ENCODE results near the gene TMEM223. TPM values are rescaled to one million over a fixed set of nuclear protein-coding genes. Genes with fewer than 3 reads are reported as not detected.

Gene TMEM223
- total RNA-seq, 4 donors from 2014 or later, result 13.8 to 34.5 (median 19.8) TPM

DNA sequence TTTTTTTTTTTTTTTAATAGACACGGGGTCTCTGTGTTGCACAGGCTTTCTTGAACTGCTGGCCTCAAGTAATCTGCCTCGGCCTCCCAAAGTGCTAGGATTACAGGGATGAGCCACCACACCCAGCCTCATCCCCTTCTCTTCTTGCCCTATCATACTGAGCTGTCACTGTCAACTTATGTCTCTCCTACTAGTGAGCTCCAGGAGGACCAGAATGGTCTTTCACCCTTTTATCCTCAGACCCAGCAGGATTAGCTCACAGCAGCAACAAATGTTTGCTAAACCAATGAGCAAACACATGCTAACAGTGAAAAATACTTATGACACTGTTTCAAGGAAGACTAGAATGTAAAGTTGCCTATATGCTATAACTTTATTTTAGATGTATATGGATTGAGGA is 19.9 kb upstream of the TMEM223 start:
- DNase-seq, result no peak
- Histone ChIP-seq H3K4me1 (no peaks in the 10 kb centered on the region), H3K36me3 (peaks cover 0 to 17% (median 0%) of the 10 kb centered on the region in 3 donors), H3K9me3 (no peaks in the 10 kb centered on the region), H3K4me3 (no peak overlapping the region), H3K27ac (no peak overlapping the region), H3K27me3 (no peaks in the 10 kb centered on the region)
- no peak for TF ChIP-seq POLR2A (IDR thresholded peaks at IDR 0.05)
- TF ChIP-seq, protein P1, sequence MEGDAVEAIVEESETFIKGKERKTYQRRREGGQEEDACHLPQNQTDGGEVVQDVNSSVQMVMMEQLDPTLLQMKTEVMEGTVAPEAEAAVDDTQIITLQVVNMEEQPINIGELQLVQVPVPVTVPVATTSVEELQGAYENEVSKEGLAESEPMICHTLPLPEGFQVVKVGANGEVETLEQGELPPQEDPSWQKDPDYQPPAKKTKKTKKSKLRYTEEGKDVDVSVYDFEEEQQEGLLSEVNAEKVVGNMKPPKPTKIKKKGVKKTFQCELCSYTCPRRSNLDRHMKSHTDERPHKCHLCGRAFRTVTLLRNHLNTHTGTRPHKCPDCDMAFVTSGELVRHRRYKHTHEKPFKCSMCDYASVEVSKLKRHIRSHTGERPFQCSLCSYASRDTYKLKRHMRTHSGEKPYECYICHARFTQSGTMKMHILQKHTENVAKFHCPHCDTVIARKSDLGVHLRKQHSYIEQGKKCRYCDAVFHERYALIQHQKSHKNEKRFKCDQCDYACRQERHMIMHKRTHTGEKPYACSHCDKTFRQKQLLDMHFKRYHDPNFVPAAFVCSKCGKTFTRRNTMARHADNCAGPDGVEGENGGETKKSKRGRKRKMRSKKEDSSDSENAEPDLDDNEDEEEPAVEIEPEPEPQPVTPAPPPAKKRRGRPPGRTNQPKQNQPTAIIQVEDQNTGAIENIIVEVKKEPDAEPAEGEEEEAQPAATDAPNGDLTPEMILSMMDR (IDR thresholded peaks at IDR 0.05), result no peak

DNA sequence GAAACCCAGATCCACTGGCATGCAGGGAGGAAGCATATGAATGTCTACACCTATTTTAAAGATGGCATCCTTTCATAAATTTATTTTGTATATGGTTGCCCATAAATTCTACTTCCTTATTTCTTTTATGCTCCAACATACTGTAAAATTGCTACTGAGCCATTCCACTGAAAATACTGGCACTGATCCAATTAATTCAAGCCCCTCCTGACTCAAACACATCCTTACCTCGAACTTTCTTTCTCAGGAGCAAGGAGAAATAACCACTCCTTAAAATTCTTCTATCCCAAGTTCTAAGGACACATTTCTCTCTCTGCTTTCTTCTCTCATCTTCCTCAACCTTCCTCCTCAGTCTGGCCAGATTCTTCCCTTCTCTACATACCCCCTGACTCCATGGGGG is 18.9 kb upstream of the TMEM223 start:
- Histone ChIP-seq H3K9me3 (no peaks in the 10 kb centered on the region), H3K27ac (no peak overlapping the region)

DNA sequence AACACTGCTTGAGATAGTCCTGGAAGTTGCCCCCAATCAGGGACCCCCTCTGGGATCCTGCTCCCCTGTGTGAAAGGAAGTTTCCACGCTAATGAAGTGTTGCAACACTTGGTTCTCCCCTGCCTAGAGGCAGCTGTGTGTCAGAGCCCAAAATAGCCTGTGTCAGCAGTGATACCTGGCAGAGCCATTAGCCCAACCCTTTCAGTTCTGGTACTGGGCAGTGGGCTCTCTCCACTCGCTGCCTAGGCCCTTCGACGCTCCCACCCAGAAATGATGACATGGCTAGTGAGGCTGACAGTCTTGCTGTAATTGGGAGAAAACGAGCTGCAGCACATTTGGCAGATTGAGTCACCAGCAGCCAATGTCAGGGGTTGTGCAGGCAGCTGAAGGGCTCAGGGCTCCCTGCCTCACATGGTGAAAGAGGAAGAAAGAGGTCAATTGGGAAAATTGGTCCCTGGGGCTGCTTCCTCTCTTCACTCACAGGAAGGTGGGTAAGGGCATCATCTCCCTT is 14.9 kb upstream of the TMEM223 start:
- Histone ChIP-seq H3K36me3 (peaks cover 0 to 21% (median 0%) of the 10 kb centered on the region in 3 donors), H3K27me3 (no peaks in the 10 kb centered on the region), H3K4me1 (peaks cover 0 to 10% (median 6%) of the 10 kb centered on the region in 4 donors), H3K9me3 (no peaks in the 10 kb centered on the region), H3K4me3 (no peak overlapping the region), H3K27ac (peak overlapping the region in 2 of 4 donors; percentile 94 to 97)
- no peak for DNase-seq
- TF ChIP-seq, protein P1 (IDR thresholded peaks at IDR 0.05), result no peak
- TF ChIP-seq POLR2A (IDR thresholded peaks at IDR 0.05), result no peak

More for the DNA sequence above, 18.9 kb upstream of the TMEM223 start:
- no peaks in the 10 kb centered on the region for H3K4me1 ChIP-seq
- H3K27me3 ChIP-seq, result no peaks in the 10 kb centered on the region
- peaks cover 0 to 8% (median 0%) of the 10 kb centered on the region in 3 donors for H3K36me3 ChIP-seq
- TF ChIP-seq POLR2A (IDR thresholded peaks at IDR 0.05), result no peak
- TF ChIP-seq, protein P1 (IDR thresholded peaks at IDR 0.05), result no peak
- H3K4me3 ChIP-seq, result no peak overlapping the region
- DNase-seq, result no peak

DNA sequence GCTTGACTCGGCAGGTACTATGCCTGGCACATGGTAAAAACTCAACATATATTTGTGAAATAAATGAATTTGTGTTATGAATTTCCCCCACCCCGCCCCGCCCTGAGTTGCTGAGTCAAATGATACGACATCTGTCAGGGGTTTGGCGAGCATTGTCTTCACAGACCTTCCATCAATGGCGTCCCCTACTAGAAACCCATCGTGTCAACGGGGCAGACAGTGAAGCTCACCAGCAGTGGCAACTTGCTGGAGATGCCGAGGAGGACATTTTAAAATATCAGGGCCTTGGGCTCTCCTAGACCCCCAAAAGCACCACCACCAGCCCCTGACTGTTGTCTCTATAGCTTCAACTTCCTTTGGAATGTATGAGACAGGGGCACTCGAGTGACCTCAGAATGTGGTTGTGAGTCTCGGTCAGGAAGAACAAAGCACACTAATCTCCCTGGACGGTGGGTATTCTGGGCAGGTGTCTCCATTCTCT is 14.2 kb upstream of the TMEM223 start:
- peaks cover 0 to 10% (median 6%) of the 10 kb centered on the region in 4 donors for H3K4me1 ChIP-seq
- H3K4me3 ChIP-seq, result peak overlapping the region; percentile 90 to 99 (median 94)
- H3K27ac ChIP-seq, result peak overlapping the region; percentile 93 to 97 (median 94)
- TF ChIP-seq, protein P1 (IDR thresholded peaks at IDR 0.05), result no peak
- no peak for TF ChIP-seq POLR2A (IDR thresholded peaks at IDR 0.05)
- no peaks in the 10 kb centered on the region for H3K27me3 ChIP-seq
- no peak for DNase-seq
- H3K9me3 ChIP-seq, result no peaks in the 10 kb centered on the region
- H3K36me3 ChIP-seq, result peaks cover 0 to 28% (median 0%) of the 10 kb centered on the region in 3 donors

DNA sequence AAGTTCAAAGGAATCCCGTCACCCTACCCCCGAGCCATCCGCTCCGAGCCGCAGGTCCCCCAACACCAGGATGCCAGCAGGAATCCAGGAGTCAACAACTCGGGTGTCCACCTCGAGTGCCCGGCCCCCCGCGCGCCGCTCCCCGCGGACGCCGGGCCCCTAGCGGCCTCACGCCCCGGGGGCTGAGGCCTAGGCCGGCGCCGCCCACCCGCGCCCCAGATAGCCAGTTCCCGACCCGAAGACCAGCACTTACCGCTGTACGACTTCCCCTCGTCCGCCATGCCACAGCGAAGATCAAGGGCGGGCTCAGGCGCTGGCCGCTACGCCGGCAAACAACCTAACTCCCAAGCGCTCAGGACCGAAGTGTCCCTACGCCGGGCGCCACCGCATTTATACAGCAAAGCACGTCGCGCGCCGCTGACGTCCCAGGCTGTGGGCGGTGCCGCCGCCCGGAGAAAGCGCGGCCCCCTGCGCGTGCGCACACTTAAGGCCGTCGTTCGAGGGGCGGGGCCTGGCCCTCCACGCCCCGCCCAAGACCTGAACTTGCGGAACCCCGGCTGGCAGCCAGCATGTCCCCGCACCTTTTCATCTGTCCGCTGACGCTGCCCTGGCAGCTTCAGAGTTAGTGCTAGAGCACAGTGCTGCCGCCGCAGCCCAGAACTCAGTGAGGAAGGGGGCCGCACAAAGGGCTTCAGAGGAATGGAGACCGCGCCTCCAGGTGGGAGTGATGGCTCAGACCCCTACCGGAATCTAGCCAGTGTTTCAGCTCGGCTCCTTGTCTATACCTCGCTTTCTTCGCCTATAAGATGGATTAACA is 13.5 kb upstream of the TMEM223 start, which contains the start of gene NXF1:
Gene NXF1 (minus strand): TSS at position 365 of the 817 bp plus-strand sequence. CDS start 84 bp downstream, at position 281.
- peaks cover 0 to 10% (median 6%) of the 10 kb centered on the region in 4 donors for H3K4me1 ChIP-seq

More for the DNA sequence above, 13.5 kb upstream of the TMEM223 start, which contains the start of gene NXF1:
- peak; percentile 95 to 98 (median 98) for DNase-seq
- H3K27ac ChIP-seq, result peak within 1 kb of the TSS; percentile 93 to 97 (median 94)
- H3K36me3 ChIP-seq, result peaks cover 0 to 35% (median 0%) of the 10 kb centered on the region in 3 donors
- TF ChIP-seq POLR2A (IDR thresholded peaks at IDR 0.05), result peak; percentile 99 to 100
- TF ChIP-seq, protein P1 (IDR thresholded peaks at IDR 0.05), result peak in 5 of 6 experiments; percentile 6 to 42 (median 24)
- H3K9me3 ChIP-seq, result no peaks in the 10 kb centered on the region
- H3K27me3 ChIP-seq, result no peaks in the 10 kb centered on the region
- peak within 1 kb of the TSS; percentile 90 to 99 (median 94) for H3K4me3 ChIP-seq

Measured in Peyer's patch (tissue), 4 donors.